Kidney epithelial cell (primary cell): ENCODE data around the gene CFAP299. TPM values are rescaled to one million over a fixed set of nuclear protein-coding genes. Genes with fewer than 3 reads are reported as not detected.

Source experiments
- DNase-seq: peaks from one replicate; pipeline ENCODE4 v3.0.0-alpha.2; 2010; ENCODE audit warnings: low read depth
- H3K27me3 ChIP-seq: 2 replicates; pipeline ENCODE4 v1.6.0; 2011; ENCODE audit warnings: low read length; ENCODE audit not compliant: control insufficient read depth, insufficient read depth
- H3K36me3 ChIP-seq: 2 replicates; pipeline ENCODE4 v1.5.1; 2011; ENCODE audit warnings: low read length; ENCODE audit not compliant: control insufficient read depth, insufficient read depth
- H3K4me3 ChIP-seq: 2 replicates; pipeline ENCODE4 v1.5.1; 2011; ENCODE audit warnings: low read depth, mild to moderate bottlenecking, control low read depth, low read length
- total RNA-seq: library from RNA; depleted of rRNA; stranded (reverse); fragments of >200 nt; gene quantifications from 2 replicates; pipeline ENCODE4 v1.2.3, GENCODE V29; 2015
- TF ChIP-seq, protein P1 (sequence below): IDR thresholded peaks from 2 replicates; pipeline ENCODE4 v1.5.1; 2011; ENCODE audit warnings: mild to moderate bottlenecking, moderate library complexity, low read length, control low read depth, inconsistent platforms; ENCODE audit not compliant: insufficient read depth, poor library complexity, severe bottlenecking

CFAP299 gene
- total RNA-seq, 1 donor from 2014 or later, result not detected

DNA sequence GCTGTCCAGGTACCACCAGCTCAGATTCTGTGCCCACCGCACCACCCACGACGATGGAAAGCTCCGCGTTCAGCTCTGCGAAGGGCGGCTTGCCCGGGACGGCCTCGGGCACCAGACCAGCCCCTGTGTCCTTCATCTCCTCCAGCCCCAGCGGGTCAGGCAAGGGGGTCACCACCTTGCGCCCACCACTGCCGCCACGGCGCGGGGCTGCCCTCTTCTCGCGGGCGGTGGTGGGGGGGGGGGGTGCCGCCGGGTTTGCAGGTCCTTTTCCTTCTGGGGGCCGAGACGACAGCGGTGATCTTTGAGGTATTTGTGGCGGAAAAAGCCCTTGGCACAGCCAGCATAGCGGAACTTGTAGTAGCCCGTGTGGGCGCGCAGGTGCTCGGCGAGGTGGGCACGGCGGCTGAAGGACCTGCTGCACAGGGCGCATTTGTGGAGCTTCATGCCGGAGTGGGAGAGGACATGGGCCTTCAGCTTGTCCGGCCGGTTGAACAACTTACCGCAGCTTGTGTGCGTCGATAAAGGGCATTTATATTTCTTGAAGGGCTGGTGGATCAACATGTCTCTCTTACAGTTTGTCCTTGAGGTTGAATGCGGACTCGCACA is 50.9 kb downstream of the CFAP299 start:
- H3K27me3 ChIP-seq, result no peaks in the 10 kb centered on the region
- H3K36me3 ChIP-seq, result no peaks in the 10 kb centered on the region
- TF ChIP-seq, protein P1, sequence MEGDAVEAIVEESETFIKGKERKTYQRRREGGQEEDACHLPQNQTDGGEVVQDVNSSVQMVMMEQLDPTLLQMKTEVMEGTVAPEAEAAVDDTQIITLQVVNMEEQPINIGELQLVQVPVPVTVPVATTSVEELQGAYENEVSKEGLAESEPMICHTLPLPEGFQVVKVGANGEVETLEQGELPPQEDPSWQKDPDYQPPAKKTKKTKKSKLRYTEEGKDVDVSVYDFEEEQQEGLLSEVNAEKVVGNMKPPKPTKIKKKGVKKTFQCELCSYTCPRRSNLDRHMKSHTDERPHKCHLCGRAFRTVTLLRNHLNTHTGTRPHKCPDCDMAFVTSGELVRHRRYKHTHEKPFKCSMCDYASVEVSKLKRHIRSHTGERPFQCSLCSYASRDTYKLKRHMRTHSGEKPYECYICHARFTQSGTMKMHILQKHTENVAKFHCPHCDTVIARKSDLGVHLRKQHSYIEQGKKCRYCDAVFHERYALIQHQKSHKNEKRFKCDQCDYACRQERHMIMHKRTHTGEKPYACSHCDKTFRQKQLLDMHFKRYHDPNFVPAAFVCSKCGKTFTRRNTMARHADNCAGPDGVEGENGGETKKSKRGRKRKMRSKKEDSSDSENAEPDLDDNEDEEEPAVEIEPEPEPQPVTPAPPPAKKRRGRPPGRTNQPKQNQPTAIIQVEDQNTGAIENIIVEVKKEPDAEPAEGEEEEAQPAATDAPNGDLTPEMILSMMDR, result no peak
- DNase-seq, result no peak
- H3K4me3 ChIP-seq, result no peak overlapping the region

DNA sequence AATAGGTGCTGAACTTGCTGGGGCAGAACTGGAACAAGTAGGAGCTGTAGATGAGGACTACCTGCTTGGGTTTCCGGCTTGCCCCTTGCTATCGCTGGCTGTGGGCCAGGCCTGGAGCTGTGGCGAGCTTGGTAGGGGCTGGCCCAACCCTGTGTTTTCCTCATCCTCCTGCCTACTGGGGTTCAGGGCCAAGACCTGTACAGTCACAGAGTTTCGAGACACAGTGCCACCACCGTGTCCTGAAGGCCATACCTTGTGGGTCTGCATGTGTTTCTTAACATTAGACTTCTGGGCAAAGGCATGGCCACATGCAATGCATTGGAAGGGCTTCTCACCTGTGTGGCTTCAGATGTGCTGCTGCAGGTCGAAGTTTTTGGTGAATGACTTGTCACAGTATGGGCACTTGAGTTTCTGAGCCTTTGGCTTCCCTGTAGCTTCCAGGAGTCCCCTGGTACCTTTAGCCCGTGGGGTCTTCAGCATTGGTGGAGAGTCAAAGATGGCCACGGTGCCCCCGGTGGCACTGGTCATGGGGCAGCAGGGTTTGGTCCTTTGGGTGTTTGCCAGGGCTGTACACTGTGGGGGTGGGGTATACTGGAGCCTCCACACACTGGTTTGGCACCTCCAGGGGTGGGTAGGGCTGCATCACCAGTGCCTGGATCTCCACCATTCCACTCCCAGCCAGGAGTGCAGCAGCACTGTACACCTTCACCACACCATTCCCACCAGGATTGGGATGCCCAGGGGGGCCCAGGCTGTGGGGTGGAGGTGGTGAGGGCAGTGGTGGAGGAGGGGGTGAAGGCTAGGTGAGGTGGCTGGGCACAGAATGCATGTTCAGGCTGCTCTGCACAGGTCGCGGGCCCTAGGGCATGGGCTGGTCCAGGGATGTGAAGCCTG is 52.1 kb downstream of the CFAP299 start:
- no peaks in the 10 kb centered on the region for H3K27me3 ChIP-seq
- H3K36me3 ChIP-seq, result no peaks in the 10 kb centered on the region

GRCh38 chr4:80388284-80388607 is 52.7 kb downstream of the CFAP299 start:
- DNase-seq, result no peak
- Histone ChIP-seq H3K27me3 (no peaks in the 10 kb centered on the region), H3K4me3 (no peak overlapping the region), H3K36me3 (no peaks in the 10 kb centered on the region)
- TF ChIP-seq, protein P1, result no peak

More for the DNA sequence above, 52.1 kb downstream of the CFAP299 start:
- TF ChIP-seq, protein P1, result no peak
- DNase-seq, result no peak
- no peak overlapping the region for H3K4me3 ChIP-seq

DNA sequence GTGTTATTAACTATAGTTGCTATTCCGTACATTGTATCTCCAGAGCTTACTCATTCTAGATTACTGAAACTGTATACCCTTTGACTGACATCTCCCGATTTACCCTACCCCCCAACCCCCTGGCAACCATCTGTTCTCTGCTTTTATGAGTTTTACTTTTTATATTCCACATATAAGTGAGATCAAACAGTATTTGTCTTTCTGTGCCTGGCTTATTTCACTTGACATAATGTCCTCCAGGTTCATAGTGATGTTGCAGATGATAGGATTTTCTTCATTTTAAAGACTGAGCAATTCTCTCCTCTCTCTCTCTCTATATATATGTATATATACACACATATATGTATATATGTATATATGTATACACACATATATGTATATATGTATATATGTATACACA is 54.6 kb downstream of the CFAP299 start:
- H3K27me3 ChIP-seq, result no peaks in the 10 kb centered on the region
- H3K4me3 ChIP-seq, result no peak overlapping the region
- DNase-seq, result no peak
- TF ChIP-seq, protein P1, result no peak
- H3K36me3 ChIP-seq, result no peaks in the 10 kb centered on the region

DNA sequence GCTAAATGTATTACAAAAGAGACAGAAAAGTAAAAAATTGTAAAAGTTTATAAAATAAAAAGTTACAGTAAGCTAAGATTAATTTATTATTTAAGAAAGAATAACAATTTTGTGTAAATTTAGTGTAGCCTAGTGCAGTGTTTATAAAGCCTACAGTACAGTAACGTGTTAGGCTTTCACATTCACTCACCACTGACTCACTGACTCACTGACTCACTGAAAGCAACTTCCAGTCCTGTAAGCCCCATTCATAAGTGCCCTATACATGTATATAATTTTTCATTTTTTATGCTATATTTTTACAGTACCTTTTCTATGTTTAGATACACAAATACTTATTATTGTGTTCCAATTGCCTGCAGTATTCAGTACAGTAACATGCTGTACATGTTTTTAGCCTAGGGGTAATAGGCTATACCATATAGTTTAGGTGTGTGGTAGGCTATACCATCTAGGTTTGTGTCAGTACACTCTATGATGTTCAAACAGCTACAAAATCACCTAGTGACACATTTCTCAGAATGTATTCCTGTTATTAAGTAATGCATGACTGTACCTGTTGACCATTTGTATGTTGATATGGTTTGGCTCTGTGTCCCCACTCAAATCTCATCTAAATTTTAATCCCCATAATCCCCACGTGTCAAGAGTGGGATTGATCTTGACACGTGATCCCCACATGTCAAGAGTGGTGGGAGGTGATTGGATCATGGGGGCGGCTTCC is 57.9 kb downstream of the CFAP299 start:
- Histone ChIP-seq H3K4me3 (no peak overlapping the region), H3K36me3 (no peaks in the 10 kb centered on the region), H3K27me3 (no peaks in the 10 kb centered on the region)
- DNase-seq, result peak; percentile 26
- TF ChIP-seq, protein P1, result no peak
